Liver (tissue), 9 donors: ENCODE results near the gene SPINK7. TPM values are rescaled to one million over a fixed set of nuclear protein-coding genes. Genes with fewer than 3 reads are reported as not detected.
A peak's percentile ranks its signal among the peaks of the same experiment; 100 is the strongest.

Experiments
- DNase-seq: peaks from one replicate; pipeline ENCODE4 v3.0.0-alpha.2; 2017; ENCODE audit warnings: low spot score
- H3K27ac ChIP-seq, 2 donors: one replicate each; pipeline ENCODE4 v1.7.0; 2013; ENCODE audit warnings: inconsistent platforms in 2 of 2, low read length in 2 of 2, control low read depth in 1 of 2, low read depth in 1 of 2, mild to moderate bottlenecking in 1 of 2
- H3K27me3 ChIP-seq, 4 donors: one replicate each; pipeline versions ENCODE4 v1.6.1 to v1.7.0; 2013; ENCODE audit warnings: low read length in 3 of 4, inconsistent platforms in 1 of 4, mild to moderate bottlenecking in 1 of 4, moderate library complexity in 1 of 4; ENCODE audit not compliant: control insufficient read depth in 4 of 4, insufficient read depth in 4 of 4
- H3K36me3 ChIP-seq, 4 donors: one replicate each; pipeline versions ENCODE4 v1.6.1 to v1.7.0; 2013; ENCODE audit warnings: low read length in 3 of 4, mild to moderate bottlenecking in 3 of 4, low read depth in 1 of 4, moderate library complexity in 1 of 4; ENCODE audit not compliant: control insufficient read depth in 4 of 4, insufficient read depth in 3 of 4
- H3K4me1 ChIP-seq, 4 donors: one replicate each; pipeline versions ENCODE4 v1.6.1 to v1.7.0; 2013; ENCODE audit warnings: low read length in 3 of 4, mild to moderate bottlenecking in 3 of 4, moderate library complexity in 1 of 4; ENCODE audit not compliant: control insufficient read depth in 4 of 4, insufficient read depth in 4 of 4
- H3K4me3 ChIP-seq, 3 donors: one replicate each; pipeline versions ENCODE4 v1.6.1 to v1.7.0; 2013; ENCODE audit warnings: low read length in 3 of 3, control low read depth in 1 of 3, low read depth in 1 of 3, mild to moderate bottlenecking in 1 of 3
- H3K9ac ChIP-seq, 2 donors: one replicate each; pipeline ENCODE4 v1.7.0; 2013; ENCODE audit warnings: low read length in 2 of 2, mild to moderate bottlenecking in 2 of 2, moderate library complexity in 2 of 2, control low read depth in 1 of 2, low read depth in 1 of 2
- H3K9me3 ChIP-seq, 4 donors: one replicate each; pipeline versions ENCODE4 v1.6.1 to v1.7.0; 2013; ENCODE audit warnings: low read length in 3 of 4; ENCODE audit not compliant: control insufficient read depth in 4 of 4
- ATF3 ChIP-seq: IDR thresholded peaks from 2 replicates; pipeline ENCODE4 v1.6.1; 2016; ENCODE audit warnings: antibody characterized with exemption
- CTCF ChIP-seq: fragments of 150-350 bp; IDR thresholded peaks from 2 replicates; pipeline ENCODE4 v1.5.1; 2017; ENCODE audit warnings: improper control_type of control experiment, low read depth, low read length; ENCODE audit not compliant: missing input control
- FOXA1 ChIP-seq: IDR thresholded peaks from 2 replicates; pipeline ENCODE4 v1.6.1; 2016; ENCODE audit warnings: antibody characterized with exemption
- FOXA2 ChIP-seq: IDR thresholded peaks from 2 replicates; pipeline ENCODE4 v1.6.1; 2016; ENCODE audit warnings: antibody characterized with exemption
- GABPA ChIP-seq, 2 donors: IDR thresholded peaks in 1 of 2; conservative IDR thresholded peaks in 1 of 2; 2 replicates each; pipeline ENCODE4 v1.6.1; 2016; ENCODE audit warnings: antibody characterized with exemption in 2 of 2, mild to moderate bottlenecking in 1 of 2, moderate library complexity in 1 of 2
- HNF4A ChIP-seq, 2 donors: conservative IDR thresholded peaks; 2 replicates each; pipeline ENCODE4 v1.6.1; 2016; ENCODE audit warnings: antibody characterized with exemption in 2 of 2, mild to moderate bottlenecking in 2 of 2
- HNF4G ChIP-seq: IDR thresholded peaks from 2 replicates; pipeline ENCODE4 v1.6.1; 2016; ENCODE audit warnings: antibody characterized with exemption
- JUND ChIP-seq, 2 donors: IDR thresholded peaks; 2 replicates each; pipeline ENCODE4 v1.6.1; 2016; ENCODE audit warnings: antibody characterized with exemption in 2 of 2
- MAX ChIP-seq: IDR thresholded peaks from 2 replicates; pipeline ENCODE4 v1.6.1; 2016; ENCODE audit warnings: antibody characterized with exemption
- NR2F2 ChIP-seq: IDR thresholded peaks from 2 replicates; pipeline ENCODE4 v1.6.1; 2016; ENCODE audit warnings: antibody characterized with exemption
- RAD21 ChIP-seq, 2 donors: IDR thresholded peaks; 2 replicates each; pipeline ENCODE4 v1.6.1; 2016; ENCODE audit warnings: antibody characterized with exemption in 2 of 2, mild to moderate bottlenecking in 2 of 2
- REST ChIP-seq: IDR thresholded peaks from 2 replicates; pipeline ENCODE4 v1.6.1; 2016; ENCODE audit warnings: antibody characterized with exemption, mild to moderate bottlenecking
- RXRA ChIP-seq, 2 donors: IDR thresholded peaks; 2 replicates each; pipeline ENCODE4 v1.6.1; 2017 to 2018; ENCODE audit warnings: antibody characterized with exemption in 2 of 2, mild to moderate bottlenecking in 1 of 2
- SP1 ChIP-seq: IDR thresholded peaks from 2 replicates; pipeline ENCODE4 v1.6.1; 2018; ENCODE audit warnings: antibody characterized with exemption, mild to moderate bottlenecking
- TAF1 ChIP-seq: conservative IDR thresholded peaks from 2 replicates; pipeline ENCODE4 v1.6.1; 2016; ENCODE audit warnings: antibody characterized with exemption, mild to moderate bottlenecking
- YY1 ChIP-seq: IDR thresholded peaks from 2 replicates; pipeline ENCODE4 v1.6.1; 2016; ENCODE audit warnings: antibody characterized with exemption, mild to moderate bottlenecking
- ZBTB33 ChIP-seq: IDR thresholded peaks from 2 replicates; pipeline ENCODE4 v1.6.1; 2016; ENCODE audit warnings: antibody characterized with exemption
- WGBS: extraction: QIAGEN DNeasy Blood & Tissue Kit; methylation state at CpG from one replicate; pipeline ENCODE4 v1.1.7; 2013; 5-methylcytosine and 5-hydroxymethylcytosine counted together
- polyA plus RNA-seq, 2 donors: library from polyadenylated mRNA; stranded (reverse) in 1 of 2; unstranded in 1 of 2; fragments of 200-250 nt in 1 of 2; fragments of >200 nt in 1 of 2; fragmentation: Nextera tagmentation in 1 of 2; extraction: Ambion mirVana in 1 of 2; gene quantifications; one replicate each; pipeline versions ENCODE4 v1.2.1 to v1.2.3, GENCODE V29; 2013 to 2015
- total RNA-seq, 2 donors: library from RNA; depleted of rRNA; stranded (reverse); fragments of >200 nt; gene quantifications; one replicate each; pipeline ENCODE4 v1.2.3, GENCODE V29; 2014
- donor health status: healthy.
- donor health status: healthy.
- donor health status: healthy.
- donor health status: healthy.
- donor health status: healthy.

SPINK7 gene
- total and polyA plus RNA-seq, 4 donors, result not detected

- H3K4me1 ChIP-seq, result no peaks in the 10 kb centered on the region
- peaks cover 0 to 1% (median 0%) of the 10 kb centered on the region in 4 donors for H3K9me3 ChIP-seq
- no peak for DNase-seq
- no peaks in the 10 kb centered on the region for H3K27me3 ChIP-seq
- H3K9ac ChIP-seq, result no peak overlapping the region
- H3K27ac ChIP-seq, result no peak overlapping the region
- H3K36me3 ChIP-seq, result no peaks in the 10 kb centered on the region
- no peak overlapping the region for H3K4me3 ChIP-seq
- no peak for TF ChIP-seq NR2F2
- TF ChIP-seq FOXA1, result no peak
- no peak for TF ChIP-seq YY1
- TF ChIP-seq HNF4G, result no peak
- TF ChIP-seq JUND (IDR thresholded peaks at IDR 0.05), result no peak
- TF ChIP-seq HNF4A (conservative IDR thresholded peaks at IDR 0.05), result no peak
- TF ChIP-seq RXRA (IDR thresholded peaks at IDR 0.05), result no peak
Observed at GRCh38 chr5:148309746-148310145, 2.5 kb upstream of the SPINK7 start.

- Histone ChIP-seq H3K9ac (no peak overlapping the region), H3K4me3 (no peak overlapping the region), H3K27ac (no peak overlapping the region), H3K36me3 (no peaks in the 10 kb centered on the region), H3K4me1 (peaks cover 0 to 2% (median 0%) of the 10 kb centered on the region in 4 donors), H3K27me3 (no peaks in the 10 kb centered on the region), H3K9me3 (peaks cover 0 to 1% (median 0%) of the 10 kb centered on the region in 4 donors)
- TF ChIP-seq JUND (IDR thresholded peaks at IDR 0.05) (no peak), MAX (no peak), ATF3 (no peak), SP1 (no peak), FOXA1 (no peak), RAD21 (IDR thresholded peaks at IDR 0.05) (no peak), ZBTB33 (no peak), GABPA (IDR thresholded peaks at IDR 0.05 in 1 of 2, conservative IDR thresholded peaks at IDR 0.05 in 1 of 2) (no peak), TAF1 (no peak), FOXA2 (no peak), YY1 (no peak), CTCF (no peak)
- DNase-seq, result no peak
- WGBS, result 86% methylated on average over 3 of the region's 3 CpGs
Observed at GRCh38 chr5:148311484-148311883, 739 bp upstream of the SPINK7 start.

- TF ChIP-seq CTCF, result peak; percentile 1
- no peak for TF ChIP-seq TAF1
- peak; percentile 31 to 34 for TF ChIP-seq RAD21 (IDR thresholded peaks at IDR 0.05)
- no peak for TF ChIP-seq REST
- no peak overlapping the region for H3K4me3 ChIP-seq
- H3K9ac ChIP-seq, result no peak overlapping the region
- H3K36me3 ChIP-seq, result no peaks in the 10 kb centered on the region
- 92% methylated on average over 2 of the region's 2 CpGs for WGBS
- H3K4me1 ChIP-seq, result peaks cover 0 to 2% (median 0%) of the 10 kb centered on the region in 4 donors
- no peak overlapping the region for H3K27ac ChIP-seq
- DNase-seq, result no peak
- no peaks in the 10 kb centered on the region for H3K9me3 ChIP-seq
- no peaks in the 10 kb centered on the region for H3K27me3 ChIP-seq
Observed at GRCh38 chr5:148314187-148314586, 2.0 kb downstream of the SPINK7 start.
